IMR-90 (cell line): ENCODE measurements around the gene GALNT14. TPM values are rescaled to one million over a fixed set of nuclear protein-coding genes. Genes with fewer than 3 reads are reported as not detected.

ENCODE experiments used
- ATAC-seq: fragments of 200-7000 bp; cut with Tn5 transposase; 2 replicates; pipeline ENCODE4 v1.9.1; 2020; ENCODE audit warnings: low read depth, mild to moderate bottlenecking, moderate library complexity
- BruUV-seq: library from RNA; stranded (reverse); fragments of 400-500 nt; replicated peaks from 2 replicates; lab custom pipeline; 2021; lab: Mats Ljungman, UMichigan
- CTCF ChIA-PET: fragments of 300-600 bp; formaldehyde crosslinking; extraction: SDS; loops from one replicate; lab custom pipeline; 2021; ENCODE audit warnings: antibody characterized with exemption; lab: Yijun Ruan, JAX
- POLR2A ChIA-PET: fragments of 300-600 bp; sonication (Branson Sonifier 250); formaldehyde crosslinking; loops from one replicate; lab custom pipeline; 2022; ENCODE audit warnings: antibody characterized with exemption; ENCODE audit not compliant: unreplicated experiment; lab: Charles Lee
- DNase-seq: peaks from one replicate; pipeline ENCODE4 v3.0.0; 2013
- H2AFZ ChIP-seq: replicated peaks from 2 replicates; pipeline ENCODE3; 2013; ENCODE audit warnings: low read length, mild to moderate bottlenecking; ENCODE audit not compliant: poor library complexity
- H2AK5ac ChIP-seq: 2 replicates; pipeline ENCODE4 v1.6.1; 2013; ENCODE audit warnings: low read depth, low read length, inconsistent platforms
- H2AK9ac ChIP-seq: replicated peaks from 2 replicates; pipeline ENCODE3; 2013; ENCODE audit warnings: mild to moderate bottlenecking, low read depth, low read length, moderate library complexity; ENCODE audit not compliant: poor library complexity
- H2BK120ac ChIP-seq: 2 replicates; pipeline ENCODE4 v1.6.1; 2013; ENCODE audit warnings: low read depth, low read length, inconsistent platforms
- H2BK15ac ChIP-seq: 3 replicates; pipeline ENCODE4 v1.6.1; 2013; ENCODE audit warnings: low read depth, low read length, inconsistent platforms
- H2BK20ac ChIP-seq: 2 replicates; pipeline ENCODE4 v1.6.1; 2013; ENCODE audit warnings: low read depth, mild to moderate bottlenecking, inconsistent platforms, low read length, moderate library complexity
- H2BK5ac ChIP-seq: 2 replicates; pipeline ENCODE4 v1.6.1; 2013; ENCODE audit warnings: mild to moderate bottlenecking, low read depth, low read length, inconsistent platforms; ENCODE audit not compliant: poor library complexity, severe bottlenecking
- H3K14ac ChIP-seq: replicated peaks from 2 replicates; pipeline ENCODE4 v1.6.1; 2013; ENCODE audit warnings: low read depth, low read length, inconsistent platforms
- H3K18ac ChIP-seq: 2 replicates; pipeline ENCODE4 v1.6.1; 2013; ENCODE audit warnings: low read depth, low read length, control low read depth
- H3K23ac ChIP-seq: 2 replicates; pipeline ENCODE4 v1.6.1; 2013; ENCODE audit warnings: low read depth, low read length, inconsistent platforms
- H3K27ac ChIP-seq: 2 replicates; pipeline ENCODE4 v1.5.1; 2013; ENCODE audit warnings: mild to moderate bottlenecking, control low read depth, low read length; ENCODE audit not compliant: insufficient read depth
- H3K27me3 ChIP-seq: 2 replicates; pipeline ENCODE4 v1.6.1; 2013; ENCODE audit warnings: low read length; ENCODE audit not compliant: control insufficient read depth, insufficient read depth
- H3K36me3 ChIP-seq: 2 replicates; pipeline ENCODE4 v1.6.1; 2013; ENCODE audit warnings: low read length, mixed read lengths; ENCODE audit not compliant: control insufficient read depth, insufficient read depth
- H3K4ac ChIP-seq: 2 replicates; pipeline ENCODE4 v1.6.1; 2013; ENCODE audit warnings: low read depth, low read length, inconsistent platforms
- H3K4me1 ChIP-seq: 2 replicates; pipeline ENCODE4 v1.6.1; 2013; ENCODE audit warnings: low read length, mixed read lengths; ENCODE audit not compliant: control insufficient read depth, insufficient read depth
- H3K4me2 ChIP-seq: 2 replicates; pipeline ENCODE4 v1.6.1; 2013; ENCODE audit warnings: low read depth, mild to moderate bottlenecking, control low read depth, low read length, moderate library complexity
- H3K4me3 ChIP-seq: 2 replicates; pipeline ENCODE4 v1.5.1; 2013; ENCODE audit warnings: low read depth, mild to moderate bottlenecking, control low read depth, low read length, moderate library complexity; ENCODE audit not compliant: insufficient read depth
- H3K56ac ChIP-seq: 2 replicates; pipeline ENCODE4 v1.6.1; 2013; ENCODE audit warnings: low read length, inconsistent platforms; ENCODE audit not compliant: insufficient read depth; ENCODE audit errors: extremely low read depth
- H3K79me1 ChIP-seq, 2 experiments: 2 replicates each; pipeline ENCODE4 v1.6.1; 2013; ENCODE audit warnings: low read length in 2 of 2, inconsistent platforms in 1 of 2, low read depth in 1 of 2
- H3K9ac ChIP-seq: 2 replicates; pipeline ENCODE4 v1.6.1; 2013; ENCODE audit warnings: low read depth, low read length, control low read depth
- H3K9me1 ChIP-seq: 2 replicates; pipeline ENCODE4 v1.6.1; 2013; ENCODE audit warnings: low read length, inconsistent platforms; ENCODE audit not compliant: insufficient read depth
- H3K9me3 ChIP-seq: 2 replicates; pipeline ENCODE4 v1.6.1; 2013; ENCODE audit warnings: low read length; ENCODE audit not compliant: control insufficient read depth, insufficient read depth
- H4K20me1 ChIP-seq: 2 replicates; pipeline ENCODE4 v1.6.1; 2013; ENCODE audit warnings: low read length, inconsistent platforms; ENCODE audit not compliant: insufficient read depth
- H4K5ac ChIP-seq: 2 replicates; pipeline ENCODE4 v1.6.1; 2013; ENCODE audit warnings: mild to moderate bottlenecking, low read depth, low read length, control low read depth
- H4K8ac ChIP-seq, 2 experiments: 2 replicates each; pipeline ENCODE4 v1.6.1; 2013; ENCODE audit warnings: low read depth in 2 of 2, low read length in 2 of 2, control low read depth in 1 of 2, inconsistent platforms in 1 of 2
- H4K91ac ChIP-seq: 2 replicates; pipeline ENCODE4 v1.6.1; 2013; ENCODE audit warnings: low read depth, low read length, inconsistent platforms; ENCODE audit not compliant: insufficient read depth
- BHLHE40 ChIP-seq: fragments of 150-350 bp; IDR thresholded peaks from 2 replicates; pipeline ENCODE4 v1.6.1; 2016; ENCODE audit warnings: mild to moderate bottlenecking, low read depth, low read length
- CEBPB ChIP-seq: IDR thresholded peaks from 2 replicates; pipeline ENCODE4 v1.6.1; 2012; ENCODE audit warnings: low read depth, low read length, improper control_type of control experiment
- CTCF ChIP-seq: conservative IDR thresholded peaks from 2 replicates; pipeline ENCODE4 v1.5.1; 2012; ENCODE audit warnings: mild to moderate bottlenecking, low read depth, low read length, improper control_type of control experiment
- FOS ChIP-seq: fragments of 150-350 bp; IDR thresholded peaks from 2 replicates; pipeline ENCODE4 v1.6.1; 2016; ENCODE audit warnings: low read depth, low read length
- MAZ ChIP-seq: IDR thresholded peaks from 2 replicates; pipeline ENCODE4 v1.6.1; 2012; ENCODE audit warnings: low read depth, mild to moderate bottlenecking, low read length, improper control_type of control experiment, moderate library complexity, borderline replicate concordance
- MXI1 ChIP-seq: IDR thresholded peaks from 2 replicates; pipeline ENCODE4 v1.6.1; 2012; ENCODE audit warnings: low read depth, mild to moderate bottlenecking, low read length, moderate library complexity, borderline replicate concordance
- NFE2L2 ChIP-seq: fragments of 150-350 bp; IDR thresholded peaks from 2 replicates; pipeline ENCODE4 v1.6.1; 2016; ENCODE audit warnings: low read depth, mild to moderate bottlenecking, low read length
- POLR2A ChIP-seq: IDR thresholded peaks from 2 replicates; pipeline ENCODE4 v1.6.1; 2012; ENCODE audit warnings: mild to moderate bottlenecking, low read depth, low read length
- RAD21 ChIP-seq: IDR thresholded peaks from 2 replicates; pipeline ENCODE4 v1.6.1; 2012; ENCODE audit warnings: low read length, improper control_type of control experiment
- RFX5 ChIP-seq: IDR thresholded peaks from 2 replicates; pipeline ENCODE4 v1.8.0; 2012; ENCODE audit warnings: low read depth, mild to moderate bottlenecking, low read length, moderate library complexity
- SMC3 ChIP-seq: fragments of 150-350 bp; IDR thresholded peaks from 2 replicates; pipeline ENCODE4 v1.6.1; 2016; ENCODE audit warnings: low read depth, mild to moderate bottlenecking, antibody characterized with exemption, low read length, moderate library complexity
- WGBS, 2 experiments: methylation state at CpG; one replicate each; pipeline versions ENCODE4 v1.1.5 to v1.1.7; 2013; ENCODE audit warnings: missing lambda C conversion rate in 2 of 2; ENCODE audit not compliant: insufficient read length in 1 of 2; ENCODE audit errors: extremely low coverage in 2 of 2; 5-methylcytosine and 5-hydroxymethylcytosine counted together
- dilution Hi-C: fragments of 300-500 bp; cut with HindIII; formaldehyde crosslinking; loops from one replicate; pipeline ENCODE4 v1.14.3; 2018; ENCODE audit warnings: low sequenced_read_pairs; ENCODE audit not compliant: unreplicated experiment
- in situ Hi-C: fragments of 300-500 bp; cut with MboI; formaldehyde crosslinking; loops from 3 replicates; pipeline ENCODE4 v1.14.3; 2019; ENCODE audit warnings: low sequenced_read_pairs, inconsistent platforms, mixed read lengths
- intact Hi-C: fragments of 100-400 bp; cut with micrococcal nuclease; formaldehyde crosslinking; loops from 2 replicates; pipeline ENCODE4 v1.10.0; 2022
- polyA plus RNA-seq, 3 experiments: library from polyadenylated mRNA; depleted of rRNA; stranded (reverse); fragments of >200 nt; gene quantifications; 2 replicates each; pipeline ENCODE4 v1.2.3, GENCODE V29; 2012; ENCODE audit warnings: low replicate concordance in 1 of 3
- total RNA-seq: library from RNA; depleted of rRNA; stranded (reverse); fragments of >200 nt; gene quantifications from 2 replicates; pipeline ENCODE4 v1.2.3, GENCODE V29; 2012
- TF ChIP-seq, protein P1 (sequence below): fragments of 150-350 bp; IDR thresholded peaks from 2 replicates; pipeline ENCODE4 v1.6.1; 2017; ENCODE audit warnings: mild to moderate bottlenecking, antibody characterized with exemption, low read length, low read depth

GALNT14 gene
- total and polyA plus RNA-seq, 2 of the 4 experiments (the other 2 are of a cell fraction), result 0.15 to 0.18 TPM

- Histone ChIP-seq H3K56ac (no peak overlapping the region), H2AFZ (no peak overlapping the region), H4K8ac (no peak overlapping the region), H4K5ac (no peak overlapping the region), H2BK15ac (no peak overlapping the region), H2BK20ac (no peak overlapping the region), H2BK120ac (no peak overlapping the region), H3K14ac (no peak overlapping the region), H2AK9ac (no peak overlapping the region), H4K20me1 (no peaks in the 10 kb centered on the region), H3K4me3 (no peak overlapping the region), H3K9me1 (no peaks in the 10 kb centered on the region), H2AK5ac (no peak overlapping the region), H3K79me1 (no peaks in the 10 kb centered on the region), H3K4ac (no peak overlapping the region), H2BK5ac (no peak overlapping the region), H4K91ac (no peak overlapping the region), H3K4me1 (no peaks in the 10 kb centered on the region), H3K9ac (no peak overlapping the region), H3K9me3 (no peaks in the 10 kb centered on the region), H3K4me2 (no peak overlapping the region), H3K27me3 (no peaks in the 10 kb centered on the region), H3K23ac (no peak overlapping the region), H3K36me3 (no peaks in the 10 kb centered on the region), H3K27ac (no peak overlapping the region), H3K18ac (no peak overlapping the region)
- intact Hi-C loops (no loop called here), in situ Hi-C loops (no loop called here), dilution Hi-C loops (no loop called here)
- POLR2A ChIA-PET, result no interaction called here
- BruUV-seq, result no TSS peak
- WGBS, 2 experiments, result no CpG with 5 or more reads among the region's 12 CpGs
- ATAC-seq (no peak), DNase-seq (no peak)
- TF ChIP-seq MAZ, result no peak
- TF ChIP-seq, protein P1, sequence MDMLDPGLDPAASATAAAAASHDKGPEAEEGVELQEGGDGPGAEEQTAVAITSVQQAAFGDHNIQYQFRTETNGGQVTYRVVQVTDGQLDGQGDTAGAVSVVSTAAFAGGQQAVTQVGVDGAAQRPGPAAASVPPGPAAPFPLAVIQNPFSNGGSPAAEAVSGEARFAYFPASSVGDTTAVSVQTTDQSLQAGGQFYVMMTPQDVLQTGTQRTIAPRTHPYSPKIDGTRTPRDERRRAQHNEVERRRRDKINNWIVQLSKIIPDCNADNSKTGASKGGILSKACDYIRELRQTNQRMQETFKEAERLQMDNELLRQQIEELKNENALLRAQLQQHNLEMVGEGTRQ, result no peak
- TF ChIP-seq MXI1, result no peak
- no peak for TF ChIP-seq RAD21
- TF ChIP-seq RFX5, result no peak
- no peak for TF ChIP-seq FOS
- TF ChIP-seq POLR2A, result no peak
- no peak for TF ChIP-seq NFE2L2
- no peak for TF ChIP-seq SMC3
- TF ChIP-seq CEBPB, result no peak
- TF ChIP-seq CTCF, result no peak
- no peak for TF ChIP-seq BHLHE40
- CTCF ChIA-PET, result no interaction called here
Measured at GRCh38 chr2:31069643-31070325, 68.5 kb downstream of the GALNT14 start.
